ENCODE measurements around the gene CMIP.

Gene CMIP

GRCh38 chr16:81448154-81449131, 3.8 kb downstream of the CMIP start:
- DNase-seq: no peak

GRCh38 chr16:81449241-81449640, 4.6 kb downstream of the CMIP start:
- DNase-seq: no peak

- no peak for DNase-seq
Observed at GRCh38 chr16:81449899-81450608, 5.4 kb downstream of the CMIP start.

- no peak for DNase-seq
Observed at GRCh38 chr16:81450783-81451491, 6.3 kb downstream of the CMIP start.

GRCh38 chr16:81451753-81452680, 7.4 kb downstream of the CMIP start:
- DNase-seq: no peak

GRCh38 chr16:81453091-81453728, 8.6 kb downstream of the CMIP start:
- DNase-seq: no peak

GRCh38 chr16:81454044-81454443, 9.4 kb downstream of the CMIP start:
- no peak for DNase-seq

GRCh38 chr16:81455006-81455405, 10.4 kb downstream of the CMIP start:
- DNase-seq: no peak

- DNase-seq: no peak
Observed at GRCh38 chr16:81455720-81456494, 11.3 kb downstream of the CMIP start.

- DNase-seq: no peak
Observed at GRCh38 chr16:81456523-81457325, 12.1 kb downstream of the CMIP start.

GRCh38 chr16:81457326-81458133, 12.9 kb downstream of the CMIP start:
- no peak for DNase-seq

GRCh38 chr16:81458149-81458669, 13.6 kb downstream of the CMIP start:
- DNase-seq: no peak

- no peak for DNase-seq
Observed at GRCh38 chr16:81458827-81459598, 14.4 kb downstream of the CMIP start.

GRCh38 chr16:81460075-81460474, 15.5 kb downstream of the CMIP start:
- no peak for DNase-seq

- DNase-seq: no peak
Observed at GRCh38 chr16:81461243-81461642, 16.6 kb downstream of the CMIP start.

- DNase-seq: no peak
Observed at GRCh38 chr16:81461766-81462165, 17.2 kb downstream of the CMIP start.

- DNase-seq: no peak
Observed at GRCh38 chr16:81462683-81463082, 18.1 kb downstream of the CMIP start.

GRCh38 chr16:81463296-81463890, 18.8 kb downstream of the CMIP start:
- DNase-seq: no peak

Data from NCI-H1694 (cell line).